GM12891 (cell line): ENCODE results near the gene OR4X2.

Source experiments
- DNase-seq: peaks from one replicate; pipeline ENCODE4 v3.0.0; 2011; ENCODE audit warnings: low spot score; ENCODE audit not compliant: insufficient read length
- FAIRE-seq: peaks from 2 replicates; lab custom pipeline; 2011; peaks lifted over from hg19 to GRCh38; lab: Jason Lieb, UNC
- PAX5 ChIP-seq: IDR thresholded peaks from 2 replicates; pipeline ENCODE4 v1.6.1; 2011; ENCODE audit warnings: low read length, moderate library complexity, mild to moderate bottlenecking; ENCODE audit not compliant: insufficient read depth, severe bottlenecking
- POLR2A ChIP-seq: IDR thresholded peaks from 2 replicates; pipeline ENCODE4 v1.6.1; 2011; ENCODE audit warnings: low read depth, low read length, control low read depth
- POLR2AphosphoS5 ChIP-seq: IDR thresholded peaks from 2 replicates; pipeline ENCODE4 v1.6.1; 2011; ENCODE audit warnings: low read depth, low read length, control low read depth
- POU2F2 ChIP-seq: IDR thresholded peaks from 2 replicates; pipeline ENCODE4 v1.6.1; 2011; ENCODE audit warnings: low read depth, mild to moderate bottlenecking, control low read depth, low read length, moderate library complexity
- SPI1 ChIP-seq: IDR thresholded peaks from 2 replicates; pipeline ENCODE4 v1.6.1; 2011; ENCODE audit warnings: low read depth, low read length, control low read depth
- TAF1 ChIP-seq: IDR thresholded peaks from 2 replicates; pipeline ENCODE4 v1.6.1; 2011; ENCODE audit warnings: low read depth, low read length, control low read depth

OR4X2 gene

GRCh38 chr11:48261600-48261999, 16.7 kb downstream of the OR4X2 start:
- FAIRE-seq (no peak), DNase-seq (no peak)
- TF ChIP-seq POLR2A = no peak
- no peak for TF ChIP-seq TAF1
- TF ChIP-seq POU2F2 = no peak
- no peak for TF ChIP-seq SPI1
- no peak for TF ChIP-seq POLR2AphosphoS5
- TF ChIP-seq PAX5 = no peak

DNA sequence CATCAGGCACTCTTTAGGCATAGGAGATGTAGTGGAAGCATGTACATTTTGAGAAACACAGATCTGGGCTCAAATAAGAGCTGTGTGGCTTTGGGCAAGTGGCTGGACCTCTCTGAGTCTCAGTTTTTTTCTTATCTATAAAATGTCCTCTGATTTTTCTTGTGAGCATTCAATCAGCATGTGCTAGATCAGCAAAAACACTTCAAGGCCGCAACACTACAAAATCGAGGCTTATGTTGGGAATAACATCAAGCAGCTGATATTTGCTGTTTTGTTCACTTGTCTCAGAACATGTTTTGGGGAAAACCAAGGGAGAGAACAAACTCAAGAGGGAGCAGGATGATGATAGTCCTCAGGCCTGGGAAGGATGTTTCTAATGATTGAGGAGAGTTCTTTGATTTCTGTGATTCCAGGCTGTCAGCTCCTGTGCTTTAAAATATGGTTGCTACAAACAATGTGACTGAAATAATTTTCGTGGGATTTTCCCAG, 18.6 kb downstream of the OR4X2 start, which contains the start of gene OR4X1:
Gene OR4X1, plus strand, starts transcription at position 439 of the 489 bp plus-strand sequence. Its CDS starts 0 bp downstream, at position 439.
- no peak for FAIRE-seq
- TF ChIP-seq POLR2AphosphoS5 (no peak), TAF1 (no peak), PAX5 (no peak), SPI1 (no peak), POU2F2 (no peak), POLR2A (no peak)

GRCh38 chr11:48270621-48271020, 25.7 kb downstream of the OR4X2 start:
- no peak for TF ChIP-seq POLR2A
- TF ChIP-seq TAF1 = no peak
- no peak for TF ChIP-seq POLR2AphosphoS5
- TF ChIP-seq PAX5 = no peak
- TF ChIP-seq SPI1 = no peak
- TF ChIP-seq POU2F2 = no peak
- FAIRE-seq = no peak
- DNase-seq = no peak

More for the DNA sequence above, 18.6 kb downstream of the OR4X2 start, which contains the start of gene OR4X1:
- DNase-seq = no peak

- FAIRE-seq = no peak
- TF ChIP-seq PAX5 = no peak
- no peak for TF ChIP-seq POU2F2
- TF ChIP-seq SPI1 = no peak
- TF ChIP-seq POLR2AphosphoS5 = no peak
- no peak for TF ChIP-seq POLR2A
- TF ChIP-seq TAF1 = no peak
Observed at GRCh38 chr11:48272606-48273005, 27.7 kb downstream of the OR4X2 start.

More at GRCh38 chr11:48272606-48273005, 27.7 kb downstream of the OR4X2 start:
- DNase-seq = no peak
